DOHH2 (cell line): ENCODE results near the gene CWH43.

Experiments used
- H3F3A ChIP-seq: fragments of 200-600 bp; sonication (generic), shearing (Covaris generic); 2 replicates; pipeline ENCODE4 v1.6.0; 2016; ENCODE audit warnings: antibody characterized with exemption, mild to moderate bottlenecking; ENCODE audit not compliant: control insufficient read depth, insufficient read depth
- H3K27ac ChIP-seq: fragments of 200-600 bp; sonication (generic); 2 replicates; pipeline ENCODE4 v1.5.1; 2014; ENCODE audit warnings: low read depth, mild to moderate bottlenecking, low read length, moderate library complexity
- H3K27me3 ChIP-seq: fragments of 200-600 bp; sonication (generic); 2 replicates; pipeline ENCODE4 v1.6.1; 2014; ENCODE audit warnings: mild to moderate bottlenecking, low read length, mixed read lengths; ENCODE audit not compliant: control insufficient read depth
- H3K36me3 ChIP-seq: fragments of 200-600 bp; sonication (generic); 2 replicates; pipeline ENCODE4 v1.6.1; 2014; ENCODE audit warnings: mild to moderate bottlenecking, low read length, moderate library complexity, mixed read lengths; ENCODE audit not compliant: control insufficient read depth
- H3K4me1 ChIP-seq: fragments of 200-600 bp; sonication (generic); 2 replicates; pipeline ENCODE4 v1.6.1; 2014; ENCODE audit warnings: mild to moderate bottlenecking, low read length, mixed read lengths; ENCODE audit not compliant: control insufficient read depth
- H3K4me2 ChIP-seq: fragments of 200-600 bp; sonication (generic); 2 replicates; pipeline ENCODE4 v1.6.0; 2014; ENCODE audit warnings: mild to moderate bottlenecking, low read length, moderate library complexity
- H3K4me3 ChIP-seq: fragments of 200-600 bp; sonication (generic); 2 replicates; pipeline ENCODE4 v1.5.1; 2014; ENCODE audit warnings: mild to moderate bottlenecking, low read length, mixed read lengths
- H3K79me2 ChIP-seq: fragments of 200-600 bp; sonication (generic); 2 replicates; pipeline ENCODE4 v1.6.1; 2014; ENCODE audit warnings: mild to moderate bottlenecking, low read length, mixed read lengths; ENCODE audit not compliant: control insufficient read depth
- H3K9me2 ChIP-seq: fragments of 200-600 bp; sonication (generic); replicated peaks from 2 replicates; pipeline ENCODE4 v1.6.1; 2014; ENCODE audit warnings: mild to moderate bottlenecking, low read length, mixed read lengths; ENCODE audit not compliant: control insufficient read depth
- H3K9me3 ChIP-seq: fragments of 200-600 bp; sonication (generic); 2 replicates; pipeline ENCODE4 v1.6.1; 2014; ENCODE audit warnings: antibody characterized with exemption, low read length, mixed read lengths; ENCODE audit not compliant: control insufficient read depth, insufficient read depth
- H4K20me1 ChIP-seq: fragments of 200-600 bp; sonication (generic); 2 replicates; pipeline ENCODE4 v1.6.0; 2014; ENCODE audit warnings: low read depth, mild to moderate bottlenecking, antibody characterized with exemption, low read length, moderate library complexity; ENCODE audit not compliant: control insufficient read depth, insufficient read depth
- CTCF ChIP-seq: fragments of 200-600 bp; sonication (generic); IDR thresholded peaks from one replicate; pipeline ENCODE4 v1.5.1; 2014; ENCODE audit warnings: antibody characterized with exemption, mild to moderate bottlenecking, low read depth, low read length; ENCODE audit not compliant: poor library complexity, severe bottlenecking
- EZH2phosphoT487 ChIP-seq: fragments of 200-600 bp; sonication (generic); IDR thresholded peaks from 2 replicates; pipeline ENCODE4 v1.6.1; 2017; ENCODE audit warnings: borderline replicate concordance, mild to moderate bottlenecking, antibody characterized with exemption, low read length, moderate library complexity, mixed read lengths

CWH43 gene

GRCh38 chr4:48985976-48986653 lies at the start of gene CWH43:
TSS of gene CWH43 (plus strand) at chr4:48986275. CDS start at chr4:48986430, 155 bp downstream.
- no peaks in the 10 kb centered on the region for H3K27me3 ChIP-seq
- no peaks in the 10 kb centered on the region for H3K4me1 ChIP-seq
- H3K4me2 ChIP-seq: no peak within 1 kb of the TSS
- H3K36me3 ChIP-seq: no peaks in the 10 kb centered on the region
- no peak within 1 kb of the TSS for H3K27ac ChIP-seq
- no peak within 1 kb of the TSS for H3K4me3 ChIP-seq
- no peaks in the 10 kb centered on the region for H3K79me2 ChIP-seq
- no peaks in the 10 kb centered on the region for H3K9me3 ChIP-seq
- H4K20me1 ChIP-seq: no peaks in the 10 kb centered on the region
- no peaks in the 10 kb centered on the region for H3K9me2 ChIP-seq
- no peaks in the 10 kb centered on the region for H3F3A ChIP-seq
- no peak for TF ChIP-seq CTCF
- no peak for TF ChIP-seq EZH2phosphoT487

GRCh38 chr4:48937033-48937432 lies 49.0 kb upstream of the CWH43 start:
- Histone ChIP-seq H4K20me1 (no peaks in the 10 kb centered on the region), H3K27ac (no peak overlapping the region), H3K4me2 (no peak overlapping the region), H3K4me3 (no peak overlapping the region), H3K4me1 (no peaks in the 10 kb centered on the region), H3K79me2 (no peaks in the 10 kb centered on the region), H3K9me3 (no peaks in the 10 kb centered on the region), H3K27me3 (peaks cover 8% of the 10 kb centered on the region; the same call in 1 of the 2 replicates), H3F3A (no peaks in the 10 kb centered on the region), H3K36me3 (no peaks in the 10 kb centered on the region), H3K9me2 (no peaks in the 10 kb centered on the region)
- TF ChIP-seq CTCF (no peak), EZH2phosphoT487 (no peak)

GRCh38 chr4:48938831-48939230 lies 47.2 kb upstream of the CWH43 start:
- Histone ChIP-seq H3K9me3 (no peaks in the 10 kb centered on the region), H3F3A (no peaks in the 10 kb centered on the region), H4K20me1 (no peaks in the 10 kb centered on the region), H3K79me2 (no peaks in the 10 kb centered on the region), H3K9me2 (no peaks in the 10 kb centered on the region), H3K27ac (no peak overlapping the region), H3K4me3 (no peak overlapping the region), H3K27me3 (peaks cover 8% of the 10 kb centered on the region; the same call in 1 of the 2 replicates), H3K4me2 (no peak overlapping the region), H3K36me3 (no peaks in the 10 kb centered on the region), H3K4me1 (no peaks in the 10 kb centered on the region)
- TF ChIP-seq CTCF (no peak), EZH2phosphoT487 (no peak)
